ENCODE data around the gene MPND. TPM values are rescaled to one million over a fixed set of nuclear protein-coding genes. Genes with fewer than 3 reads are reported as not detected.
A peak's percentile ranks its signal among the peaks of the same experiment; 100 is the strongest.

The MPND gene
- total RNA-seq, 4 donors from 2014 or later = 5.6 to 10.5 (median 9.3) TPM

DNA sequence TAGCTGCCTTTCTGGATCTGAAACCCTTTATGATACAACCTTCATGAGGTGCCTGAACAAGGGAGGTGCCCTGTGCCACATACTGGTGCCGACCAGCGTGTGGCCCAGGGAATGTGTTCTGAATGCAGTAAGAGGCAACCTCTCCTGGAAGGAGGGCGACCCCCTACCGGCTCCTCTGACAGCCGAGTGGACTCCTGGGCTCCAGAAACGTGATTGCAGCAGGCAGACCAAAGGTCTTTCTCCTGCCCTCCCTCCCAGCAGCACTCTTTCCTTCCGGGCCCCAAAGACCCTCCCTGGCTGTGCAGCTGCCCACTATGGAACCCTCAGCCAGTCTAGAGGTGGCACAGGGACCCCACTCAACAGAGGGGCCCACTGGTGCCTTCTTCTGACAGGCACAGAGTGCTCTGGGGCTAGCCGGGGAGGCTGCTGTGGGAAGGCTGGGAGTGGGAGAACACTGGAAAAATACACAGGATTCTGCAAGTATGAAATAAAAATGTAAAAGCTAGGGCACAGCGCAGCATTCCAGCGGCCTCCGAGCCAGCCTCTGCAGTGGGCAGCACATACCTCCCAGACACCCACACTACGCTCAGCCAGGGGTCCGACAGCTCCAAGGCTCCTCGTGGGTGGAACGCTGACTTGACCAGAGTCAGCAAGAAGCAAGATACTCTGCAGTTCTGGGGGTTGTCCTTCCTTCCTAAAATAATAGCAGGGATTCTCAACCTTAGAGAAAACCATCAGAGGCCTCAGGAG is 42.1 kb downstream of the MPND start:
- WGBS, 2 donors = 89 to 90% methylated on average over 14 to 15 of the region's 15 CpGs
- Histone ChIP-seq H3K9me3 (no peaks in the 10 kb centered on the region), H3K27me3 (no peaks in the 10 kb centered on the region), H3K27ac (no peak overlapping the region), H3K4me1 (peaks cover 23 to 30% of the 10 kb centered on the region in 2 donors), H3K4me3 (replicated peaks in 1 of 3) (no peak overlapping the region), H3K36me3 (peaks cover 0 to 5% of the 10 kb centered on the region in 2 donors)
- TF ChIP-seq, protein P1, sequence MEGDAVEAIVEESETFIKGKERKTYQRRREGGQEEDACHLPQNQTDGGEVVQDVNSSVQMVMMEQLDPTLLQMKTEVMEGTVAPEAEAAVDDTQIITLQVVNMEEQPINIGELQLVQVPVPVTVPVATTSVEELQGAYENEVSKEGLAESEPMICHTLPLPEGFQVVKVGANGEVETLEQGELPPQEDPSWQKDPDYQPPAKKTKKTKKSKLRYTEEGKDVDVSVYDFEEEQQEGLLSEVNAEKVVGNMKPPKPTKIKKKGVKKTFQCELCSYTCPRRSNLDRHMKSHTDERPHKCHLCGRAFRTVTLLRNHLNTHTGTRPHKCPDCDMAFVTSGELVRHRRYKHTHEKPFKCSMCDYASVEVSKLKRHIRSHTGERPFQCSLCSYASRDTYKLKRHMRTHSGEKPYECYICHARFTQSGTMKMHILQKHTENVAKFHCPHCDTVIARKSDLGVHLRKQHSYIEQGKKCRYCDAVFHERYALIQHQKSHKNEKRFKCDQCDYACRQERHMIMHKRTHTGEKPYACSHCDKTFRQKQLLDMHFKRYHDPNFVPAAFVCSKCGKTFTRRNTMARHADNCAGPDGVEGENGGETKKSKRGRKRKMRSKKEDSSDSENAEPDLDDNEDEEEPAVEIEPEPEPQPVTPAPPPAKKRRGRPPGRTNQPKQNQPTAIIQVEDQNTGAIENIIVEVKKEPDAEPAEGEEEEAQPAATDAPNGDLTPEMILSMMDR (IDR thresholded peaks at IDR 0.05) = no peak
- TF ChIP-seq POLR2A (IDR thresholded peaks at IDR 0.05) = no peak
- no peak for DNase-seq
- intact Hi-C loops (cut with DNase I) = no loop called here

GRCh38 chr19:4386041-4386782 is 42.9 kb downstream of the MPND start:
- no peaks in the 10 kb centered on the region for H3K27me3 ChIP-seq
- no peak overlapping the region for H3K27ac ChIP-seq
- no peak for DNase-seq
- intact Hi-C loops (cut with DNase I) = no loop called here
- H3K4me1 ChIP-seq = peaks cover 31 to 33% of the 10 kb centered on the region in 2 donors
- 90 to 94% methylated on average over 12 to 13 of the region's 13 CpGs for WGBS, 2 donors
- TF ChIP-seq, protein P1 (IDR thresholded peaks at IDR 0.05) = no peak
- no peak for TF ChIP-seq POLR2A (IDR thresholded peaks at IDR 0.05)
- H3K9me3 ChIP-seq = no peaks in the 10 kb centered on the region
- peaks cover 0 to 5% of the 10 kb centered on the region in 2 donors for H3K36me3 ChIP-seq
- H3K4me3 ChIP-seq (replicated peaks in 1 of 3) = no peak overlapping the region

- intact Hi-C loops (cut with DNase I) = no loop called here
- 64 to 76% methylated on average over 7 to 9 of the region's 16 CpGs for WGBS, 2 donors
- Histone ChIP-seq H3K27ac (peak overlapping the region; percentile 42 to 84 (median 71)), H3K36me3 (peaks cover 0 to 5% of the 10 kb centered on the region in 2 donors), H3K9me3 (no peaks in the 10 kb centered on the region), H3K27me3 (no peaks in the 10 kb centered on the region), H3K4me1 (peaks cover 41 to 54% of the 10 kb centered on the region in 2 donors), H3K4me3 (replicated peaks in 1 of 3) (no peak overlapping the region)
- no peak for TF ChIP-seq POLR2A (IDR thresholded peaks at IDR 0.05)
- TF ChIP-seq, protein P1 (IDR thresholded peaks at IDR 0.05) = no peak
- DNase-seq = peak; percentile 35 to 59
These were observed 45.1 kb downstream of the MPND start for GRCh38 chr19:4388337-4389063.

- Histone ChIP-seq H3K27me3 (no peaks in the 10 kb centered on the region), H3K27ac (peak overlapping the region; percentile 42 to 84 (median 71)), H3K4me1 (peaks cover 42 to 59% of the 10 kb centered on the region in 2 donors), H3K36me3 (peaks cover 0 to 5% of the 10 kb centered on the region in 2 donors), H3K9me3 (no peaks in the 10 kb centered on the region), H3K4me3 (replicated peaks in 1 of 3) (no peak overlapping the region)
- no peak for TF ChIP-seq POLR2A (IDR thresholded peaks at IDR 0.05)
- TF ChIP-seq, protein P1 (IDR thresholded peaks at IDR 0.05) = no peak
- WGBS, 2 donors = 74 to 80% methylated on average over 4 to 7 of the region's 9 CpGs
- DNase-seq = no peak
- intact Hi-C loops (cut with DNase I) = no loop called here
These were observed 45.7 kb downstream of the MPND start for GRCh38 chr19:4389064-4389375.

Data from thyroid gland (tissue), 4 donors.